GM15510 (cell line): ENCODE results near the gene ABLIM1.

ENCODE experiments used
- POLR2A ChIP-seq: IDR thresholded peaks from 3 replicates; pipeline ENCODE4 v1.6.1; 2011; ENCODE audit warnings: borderline replicate concordance; ENCODE audit not compliant: insufficient read length; ENCODE audit errors: extremely low read depth

Gene ABLIM1

GRCh38 chr10:114643158-114643557 is 14.9 kb downstream of the ABLIM1 start:
- TF ChIP-seq POLR2A: no peak

GRCh38 chr10:114642729-114643128 is 15.3 kb downstream of the ABLIM1 start:
- no peak for TF ChIP-seq POLR2A

GRCh38 chr10:114638821-114639625 is 19.1 kb downstream of the ABLIM1 start:
- TF ChIP-seq POLR2A: no peak

GRCh38 chr10:114635797-114636550 is 22.1 kb downstream of the ABLIM1 start:
- TF ChIP-seq POLR2A: no peak

GRCh38 chr10:114635101-114635500 is 23.0 kb downstream of the ABLIM1 start:
- TF ChIP-seq POLR2A: no peak

GRCh38 chr10:114634609-114634979 is 23.5 kb downstream of the ABLIM1 start:
- TF ChIP-seq POLR2A: no peak

- no peak for TF ChIP-seq POLR2A
Measured at GRCh38 chr10:114632869-114633715, 25.0 kb downstream of the ABLIM1 start.

GRCh38 chr10:114631666-114632417 is 26.2 kb downstream of the ABLIM1 start:
- TF ChIP-seq POLR2A: no peak

GRCh38 chr10:114631090-114631665 is 26.9 kb downstream of the ABLIM1 start:
- no peak for TF ChIP-seq POLR2A

- TF ChIP-seq POLR2A: no peak
Measured at GRCh38 chr10:114629824-114630730, 28.0 kb downstream of the ABLIM1 start.

- no peak for TF ChIP-seq POLR2A
Measured at GRCh38 chr10:114629083-114629823, 28.8 kb downstream of the ABLIM1 start.

GRCh38 chr10:114628106-114628505 is 30.0 kb downstream of the ABLIM1 start:
- TF ChIP-seq POLR2A: no peak
